ENCODE measurements around the gene ELMO1. TPM values are rescaled to one million over a fixed set of nuclear protein-coding genes. Genes with fewer than 3 reads are reported as not detected.

ELMO1 gene
- total RNA-seq, 2 donors from 2014 or later, result 160 to 169 TPM

- no peak overlapping the region for H3K27ac Mint-ChIP-seq
- H3K4me1 Mint-ChIP-seq, result no peaks in the 10 kb centered on the region
- H3K9me3 ChIP-seq (ENCODE audit: control insufficient read depth, low read length, poor library complexity, severe bottlenecking), result peaks cover 5% of the 10 kb centered on the region
- no peaks in the 10 kb centered on the region for H3K27me3 Mint-ChIP-seq
- H3K4me3 Mint-ChIP-seq, result no peak overlapping the region
- peaks cover 7% of the 10 kb centered on the region for H3K36me3 Mint-ChIP-seq (ENCODE audit: low read depth)
- ATAC-seq (no peak), DNase-seq (no peak)
These were observed 504.9 kb downstream of the ELMO1 start for GRCh38 chr7:36943591-36944435.

- H3K4me1 Mint-ChIP-seq, result peaks cover 2% of the 10 kb centered on the region
- H3K4me3 Mint-ChIP-seq, result no peak overlapping the region
- peaks cover 5% of the 10 kb centered on the region for H3K36me3 Mint-ChIP-seq (ENCODE audit: low read depth)
- DNase-seq, result no peak
- peaks cover 7% of the 10 kb centered on the region for H3K9me3 ChIP-seq (ENCODE audit: control insufficient read depth, low read length, poor library complexity, severe bottlenecking)
- ATAC-seq, result no peak
- no peak overlapping the region for H3K27ac Mint-ChIP-seq
- H3K27me3 Mint-ChIP-seq, result no peaks in the 10 kb centered on the region
These were observed 505.7 kb downstream of the ELMO1 start for GRCh38 chr7:36942955-36943354.

- H3K9me3 ChIP-seq (ENCODE audit: control insufficient read depth, low read length, poor library complexity, severe bottlenecking), result peaks cover 8% of the 10 kb centered on the region
- H3K27me3 Mint-ChIP-seq, result no peaks in the 10 kb centered on the region
- no peak overlapping the region for H3K27ac Mint-ChIP-seq
- peaks cover 5% of the 10 kb centered on the region for H3K36me3 Mint-ChIP-seq (ENCODE audit: low read depth)
- H3K4me3 Mint-ChIP-seq, result no peak overlapping the region
- DNase-seq (no peak), ATAC-seq (no peak)
- H3K4me1 Mint-ChIP-seq, result peaks cover 2% of the 10 kb centered on the region
These were observed 506.1 kb downstream of the ELMO1 start for GRCh38 chr7:36942541-36942940.

GRCh38 chr7:36942025-36942424 is 506.6 kb downstream of the ELMO1 start:
- H3K9me3 ChIP-seq (ENCODE audit: control insufficient read depth, low read length, poor library complexity, severe bottlenecking), result peaks cover 9% of the 10 kb centered on the region
- ATAC-seq, result no peak
- no peak for DNase-seq
- Mint-ChIP-seq H3K4me3 (no peak overlapping the region), H3K27me3 (no peaks in the 10 kb centered on the region), H3K36me3 (ENCODE audit: low read depth) (peaks cover 2% of the 10 kb centered on the region), H3K4me1 (peaks cover 2% of the 10 kb centered on the region), H3K27ac (no peak overlapping the region)

GRCh38 chr7:36941359-36941758 is 507.3 kb downstream of the ELMO1 start:
- peaks cover 15% of the 10 kb centered on the region for H3K9me3 ChIP-seq (ENCODE audit: control insufficient read depth, low read length, poor library complexity, severe bottlenecking)
- Mint-ChIP-seq H3K4me3 (no peak overlapping the region), H3K4me1 (peaks cover 2% of the 10 kb centered on the region), H3K27me3 (no peaks in the 10 kb centered on the region), H3K36me3 (ENCODE audit: low read depth) (no peaks in the 10 kb centered on the region), H3K27ac (no peak overlapping the region)
- DNase-seq (no peak), ATAC-seq (no peak)

GRCh38 chr7:36939816-36940215 is 508.8 kb downstream of the ELMO1 start:
- ATAC-seq, result no peak
- Mint-ChIP-seq H3K27ac (no peak overlapping the region), H3K36me3 (ENCODE audit: low read depth) (no peaks in the 10 kb centered on the region), H3K27me3 (no peaks in the 10 kb centered on the region), H3K4me1 (peaks cover 2% of the 10 kb centered on the region), H3K4me3 (no peak overlapping the region)
- H3K9me3 ChIP-seq (ENCODE audit: control insufficient read depth, low read length, poor library complexity, severe bottlenecking), result peaks cover 19% of the 10 kb centered on the region
- DNase-seq, result no peak

- H3K4me1 Mint-ChIP-seq, result peaks cover 5% of the 10 kb centered on the region
- no peak for DNase-seq
- no peaks in the 10 kb centered on the region for H3K27me3 Mint-ChIP-seq
- H3K36me3 Mint-ChIP-seq (ENCODE audit: low read depth), result peaks cover 2% of the 10 kb centered on the region
- no peak overlapping the region for H3K4me3 Mint-ChIP-seq
- no peak overlapping the region for H3K27ac Mint-ChIP-seq
- H3K9me3 ChIP-seq (ENCODE audit: control insufficient read depth, low read length, poor library complexity, severe bottlenecking), result peaks cover 14% of the 10 kb centered on the region
- peak; percentile 59 for ATAC-seq
These were observed 510.7 kb downstream of the ELMO1 start for GRCh38 chr7:36937754-36938563.

GRCh38 chr7:36931892-36932291 is 516.8 kb downstream of the ELMO1 start:
- Mint-ChIP-seq H3K36me3 (ENCODE audit: low read depth) (peaks cover 2% of the 10 kb centered on the region), H3K27me3 (no peaks in the 10 kb centered on the region), H3K4me3 (no peak overlapping the region), H3K4me1 (peaks cover 5% of the 10 kb centered on the region), H3K27ac (no peak overlapping the region)
- DNase-seq (no peak), ATAC-seq (no peak)
- peaks cover 10% of the 10 kb centered on the region for H3K9me3 ChIP-seq (ENCODE audit: control insufficient read depth, low read length, poor library complexity, severe bottlenecking)

- no peak overlapping the region for H3K4me3 Mint-ChIP-seq
- peaks cover 2% of the 10 kb centered on the region for H3K36me3 Mint-ChIP-seq (ENCODE audit: low read depth)
- ATAC-seq (no peak), DNase-seq (no peak)
- no peak overlapping the region for H3K27ac Mint-ChIP-seq
- H3K9me3 ChIP-seq (ENCODE audit: control insufficient read depth, low read length, poor library complexity, severe bottlenecking), result peaks cover 2% of the 10 kb centered on the region
- H3K4me1 Mint-ChIP-seq, result peaks cover 5% of the 10 kb centered on the region
- no peaks in the 10 kb centered on the region for H3K27me3 Mint-ChIP-seq
These were observed 518.9 kb downstream of the ELMO1 start for GRCh38 chr7:36929791-36930190.

GRCh38 chr7:36928718-36929117 is 519.9 kb downstream of the ELMO1 start:
- H3K27me3 Mint-ChIP-seq, result no peaks in the 10 kb centered on the region
- no peak for ATAC-seq
- DNase-seq, result no peak
- H3K4me3 Mint-ChIP-seq, result no peak overlapping the region
- peaks cover 2% of the 10 kb centered on the region for H3K9me3 ChIP-seq (ENCODE audit: control insufficient read depth, low read length, poor library complexity, severe bottlenecking)
- peaks cover 5% of the 10 kb centered on the region for H3K4me1 Mint-ChIP-seq
- no peak overlapping the region for H3K27ac Mint-ChIP-seq
- H3K36me3 Mint-ChIP-seq (ENCODE audit: low read depth), result peaks cover 2% of the 10 kb centered on the region

GRCh38 chr7:36928311-36928710 is 520.4 kb downstream of the ELMO1 start:
- H3K4me1 Mint-ChIP-seq, result peaks cover 2% of the 10 kb centered on the region
- H3K9me3 ChIP-seq (ENCODE audit: control insufficient read depth, low read length, poor library complexity, severe bottlenecking), result peaks cover 2% of the 10 kb centered on the region
- DNase-seq, result no peak

GRCh38 chr7:36925691-36926090 is 523.0 kb downstream of the ELMO1 start:
- H3K4me3 Mint-ChIP-seq, result no peak overlapping the region
- no peaks in the 10 kb centered on the region for H3K4me1 Mint-ChIP-seq
- H3K9me3 ChIP-seq (ENCODE audit: control insufficient read depth, low read length, poor library complexity, severe bottlenecking), result peaks cover 5% of the 10 kb centered on the region
- H3K36me3 Mint-ChIP-seq (ENCODE audit: low read depth), result peaks cover 2% of the 10 kb centered on the region
- no peaks in the 10 kb centered on the region for H3K27me3 Mint-ChIP-seq
- DNase-seq (no peak), ATAC-seq (no peak)
- no peak overlapping the region for H3K27ac Mint-ChIP-seq

More at GRCh38 chr7:36928311-36928710, 520.4 kb downstream of the ELMO1 start:
- no peaks in the 10 kb centered on the region for H3K27me3 Mint-ChIP-seq
- no peaks in the 10 kb centered on the region for H3K36me3 Mint-ChIP-seq (ENCODE audit: low read depth)
- H3K4me3 Mint-ChIP-seq, result no peak overlapping the region
- no peak for ATAC-seq
- no peak overlapping the region for H3K27ac Mint-ChIP-seq

- no peak for ATAC-seq
- peaks cover 5% of the 10 kb centered on the region for H3K9me3 ChIP-seq (ENCODE audit: control insufficient read depth, low read length, poor library complexity, severe bottlenecking)
- Mint-ChIP-seq H3K36me3 (ENCODE audit: low read depth) (peaks cover 3% of the 10 kb centered on the region), H3K4me1 (no peaks in the 10 kb centered on the region), H3K27me3 (no peaks in the 10 kb centered on the region), H3K27ac (peak overlapping the region; percentile 39), H3K4me3 (no peak overlapping the region)
- no peak for DNase-seq
These were observed 523.5 kb downstream of the ELMO1 start for GRCh38 chr7:36925207-36925606.

Data from T-helper 17 cell (primary cell).